Hepatocyte (in vitro differentiated cells): ENCODE data around the gene AXIN2. TPM values are rescaled to one million over a fixed set of nuclear protein-coding genes. Genes with fewer than 3 reads are reported as not detected.

Experiments used
- DNase-seq: peaks from one replicate; pipeline ENCODE4 v3.0.0-alpha.2; 2016; ENCODE audit warnings: low spot score
- H2AFZ ChIP-seq: fragments of 200-600 bp; sonication (generic); 2 replicates; pipeline ENCODE4 v1.6.0; 2016; ENCODE audit warnings: antibody characterized with exemption, mild to moderate bottlenecking
- H3K27ac ChIP-seq: fragments of 200-600 bp; sonication (generic); 2 replicates; pipeline ENCODE4 v1.5.1; 2016; ENCODE audit warnings: mild to moderate bottlenecking
- H3K27me3 ChIP-seq: fragments of 200-600 bp; sonication (generic); 2 replicates; pipeline ENCODE4 v1.6.1; 2016
- H3K36me3 ChIP-seq: fragments of 200-600 bp; sonication (generic); replicated peaks from 2 replicates; pipeline ENCODE4 v1.5.1; 2016; ENCODE audit warnings: low read depth; ENCODE audit not compliant: insufficient read depth
- H3K4me1 ChIP-seq: fragments of 200-600 bp; sonication (generic); 2 replicates; pipeline ENCODE4 v1.5.1; 2016; ENCODE audit warnings: mild to moderate bottlenecking, moderate library complexity; ENCODE audit not compliant: insufficient read depth
- H3K4me2 ChIP-seq: fragments of 200-600 bp; sonication (generic); 2 replicates; pipeline ENCODE4 v1.6.0; 2016
- H3K4me3 ChIP-seq: fragments of 200-600 bp; sonication (generic); 2 replicates; pipeline ENCODE4 v1.5.1; 2016; ENCODE audit warnings: mild to moderate bottlenecking
- H3K79me2 ChIP-seq: fragments of 200-600 bp; sonication (generic); 2 replicates; pipeline ENCODE4 v1.6.0; 2017; ENCODE audit warnings: mild to moderate bottlenecking
- H3K9me2 ChIP-seq: fragments of 200-600 bp; sonication (generic); replicated peaks from 2 replicates; pipeline ENCODE4 v1.6.0; 2017; ENCODE audit warnings: mild to moderate bottlenecking; ENCODE audit not compliant: insufficient read depth
- H3K9me3 ChIP-seq: fragments of 200-600 bp; sonication (generic); 2 replicates; pipeline ENCODE4 v1.5.1; 2016; ENCODE audit warnings: low read depth, mild to moderate bottlenecking
- H4K20me1 ChIP-seq: fragments of 200-600 bp; sonication (generic); 2 replicates; pipeline ENCODE4 v1.6.0; 2016; ENCODE audit warnings: mild to moderate bottlenecking; ENCODE audit not compliant: insufficient read depth, poor library complexity, severe bottlenecking
- EZH2 ChIP-seq: fragments of 200-600 bp; sonication (generic); IDR thresholded peaks from 2 replicates; pipeline ENCODE4 v1.6.1; 2016; ENCODE audit warnings: antibody characterized with exemption, mild to moderate bottlenecking, borderline replicate concordance
- EZH2phosphoT487 ChIP-seq: fragments of 200-600 bp; sonication (generic); IDR thresholded peaks from one replicate; pipeline ENCODE4 v1.6.1; 2018; ENCODE audit warnings: antibody characterized with exemption, mild to moderate bottlenecking, low read depth, moderate library complexity; ENCODE audit not compliant: unreplicated experiment, severe bottlenecking
- WGBS: methylation state at CpG from one replicate; pipeline ENCODE4 v1.1.6; 2016; ENCODE audit warnings: low lambda C conversion rate; ENCODE audit errors: missing lambda C conversion rate; 5-methylcytosine and 5-hydroxymethylcytosine counted together
- polyA plus RNA-seq: library from polyadenylated mRNA; unstranded; fragments of >200 nt; fragmentation: Nextera tagmentation; extraction: Ambion mirVana; gene quantifications from 2 replicates; pipeline ENCODE4 v1.2.1, GENCODE V29; 2016
- total RNA-seq: library from RNA; depleted of rRNA; stranded (reverse); fragments of >200 nt; gene quantifications from 2 replicates; pipeline ENCODE4 v1.2.3, GENCODE V29; 2014
- TF ChIP-seq, protein P1 (sequence below): fragments of 200-600 bp; sonication (generic); IDR thresholded peaks from 2 replicates; pipeline ENCODE4 v1.5.1; 2016; ENCODE audit warnings: antibody characterized with exemption, mild to moderate bottlenecking; ENCODE audit not compliant: poor library complexity

Gene AXIN2
- total and polyA plus RNA-seq, 2 experiments from 2014 or later: 15.4 to 22.3 TPM

DNA sequence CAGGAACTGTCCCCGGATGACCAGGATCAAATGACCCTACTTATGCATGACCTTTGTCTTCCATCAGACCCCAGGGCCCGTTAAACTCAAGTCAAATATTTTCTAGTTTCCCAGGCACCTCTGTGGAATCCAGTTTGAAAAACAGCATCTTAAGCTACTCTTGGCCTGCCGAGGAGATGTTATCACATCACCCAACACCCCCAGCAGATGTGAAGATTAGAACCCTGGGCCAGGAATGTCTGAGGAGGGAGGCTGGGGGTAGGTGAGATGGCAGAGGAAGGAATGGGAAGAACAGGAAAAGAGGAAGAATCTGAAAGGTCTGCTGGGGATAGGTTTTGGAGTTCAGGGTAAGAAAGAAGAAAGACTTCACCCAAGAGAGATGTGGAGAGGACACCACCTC lies 79.2 kb downstream of the AXIN2 start:
- Histone ChIP-seq H3K9me2 (no peaks in the 10 kb centered on the region), H3K4me3 (no peak overlapping the region), H3K79me2 (no peaks in the 10 kb centered on the region), H3K4me2 (no peak overlapping the region), H4K20me1 (no peaks in the 10 kb centered on the region), H3K27ac (no peak overlapping the region), H3K9me3 (no peaks in the 10 kb centered on the region), H2AFZ (no peak overlapping the region), H3K27me3 (no peaks in the 10 kb centered on the region), H3K36me3 (no peaks in the 10 kb centered on the region), H3K4me1 (no peaks in the 10 kb centered on the region)
- WGBS: 33% methylated on average over 3 of the region's 3 CpGs
- TF ChIP-seq EZH2phosphoT487: no peak
- TF ChIP-seq EZH2: no peak
- TF ChIP-seq, protein P1, sequence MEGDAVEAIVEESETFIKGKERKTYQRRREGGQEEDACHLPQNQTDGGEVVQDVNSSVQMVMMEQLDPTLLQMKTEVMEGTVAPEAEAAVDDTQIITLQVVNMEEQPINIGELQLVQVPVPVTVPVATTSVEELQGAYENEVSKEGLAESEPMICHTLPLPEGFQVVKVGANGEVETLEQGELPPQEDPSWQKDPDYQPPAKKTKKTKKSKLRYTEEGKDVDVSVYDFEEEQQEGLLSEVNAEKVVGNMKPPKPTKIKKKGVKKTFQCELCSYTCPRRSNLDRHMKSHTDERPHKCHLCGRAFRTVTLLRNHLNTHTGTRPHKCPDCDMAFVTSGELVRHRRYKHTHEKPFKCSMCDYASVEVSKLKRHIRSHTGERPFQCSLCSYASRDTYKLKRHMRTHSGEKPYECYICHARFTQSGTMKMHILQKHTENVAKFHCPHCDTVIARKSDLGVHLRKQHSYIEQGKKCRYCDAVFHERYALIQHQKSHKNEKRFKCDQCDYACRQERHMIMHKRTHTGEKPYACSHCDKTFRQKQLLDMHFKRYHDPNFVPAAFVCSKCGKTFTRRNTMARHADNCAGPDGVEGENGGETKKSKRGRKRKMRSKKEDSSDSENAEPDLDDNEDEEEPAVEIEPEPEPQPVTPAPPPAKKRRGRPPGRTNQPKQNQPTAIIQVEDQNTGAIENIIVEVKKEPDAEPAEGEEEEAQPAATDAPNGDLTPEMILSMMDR: no peak
- DNase-seq: no peak

DNA sequence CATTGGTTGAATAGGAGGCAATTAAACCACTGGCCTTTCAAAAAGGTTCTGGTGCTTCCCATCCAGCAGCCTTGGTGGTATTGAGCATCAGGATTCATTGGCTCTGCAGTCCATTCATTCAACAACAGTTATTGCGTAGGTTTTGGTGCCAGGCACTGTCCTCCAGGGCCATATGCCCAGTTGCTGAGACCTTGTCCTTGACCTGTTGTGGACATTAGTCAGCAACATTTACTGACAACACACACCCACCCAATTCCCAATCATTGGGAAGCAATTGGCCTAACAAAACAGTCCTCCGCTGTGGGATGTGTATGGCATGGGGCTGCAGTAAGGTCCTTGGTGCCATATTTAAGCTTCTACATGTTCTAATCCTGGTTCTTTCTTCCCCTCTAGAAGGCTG lies 82.2 kb downstream of the AXIN2 start:
- Histone ChIP-seq H3K27ac (no peak overlapping the region), H4K20me1 (no peaks in the 10 kb centered on the region), H3K79me2 (no peaks in the 10 kb centered on the region), H3K27me3 (no peaks in the 10 kb centered on the region), H3K4me3 (no peak overlapping the region), H2AFZ (no peak overlapping the region), H3K36me3 (no peaks in the 10 kb centered on the region), H3K4me1 (peaks cover 6% of the 10 kb centered on the region), H3K9me3 (no peaks in the 10 kb centered on the region), H3K4me2 (no peak overlapping the region), H3K9me2 (no peaks in the 10 kb centered on the region)
- TF ChIP-seq EZH2phosphoT487 (no peak), EZH2 (no peak)
- TF ChIP-seq, protein P1: no peak
- no peak for DNase-seq
- WGBS: 100% methylated on average over 2 of the region's 2 CpGs
